Measurements from ENCODE around the gene ZMIZ1. TPM values are rescaled to one million over a fixed set of nuclear protein-coding genes. Genes with fewer than 3 reads are reported as not detected.

Gene ZMIZ1
- polyA plus RNA-seq, 2 of the 4 experiments (the other 2 are of a cell fraction) = 8.1 to 30.3 TPM

GRCh38 chr10:79019441-79020014, 49.2 kb upstream of the ZMIZ1 start:
- 75% methylated on average over 5 of the region's 5 CpGs for WGBS (ENCODE audit: missing lambda C conversion rate)
- CTCF ChIA-PET = interaction anchor here (1.4 kb wide), 2 partner anchors 9 to 973 kb away, joined by 3 read pairs; no protein-coding TSS in a partner anchor

GRCh38 chr10:79020015-79020491, 48.7 kb upstream of the ZMIZ1 start:
- no peak for ATAC-seq
- Histone ChIP-seq H3K4me3 (no peak overlapping the region), H3K27ac (no peak overlapping the region), H3K9me3 (peaks cover 8% of the 10 kb centered on the region; the same call in 1 of the 3 replicates), H3K4me1 (no peaks in the 10 kb centered on the region), H3K4me2 (no peak overlapping the region)
- no peak for DNase-seq (ENCODE audit: low read depth in 1 of 2, low spot score in 1 of 2)
- no peak for TF ChIP-seq JUNB (IDR thresholded peaks at IDR 0.05)
- TF ChIP-seq HOXA7 (CRISPR knock-in tag; IDR thresholded peaks at IDR 0.05) = no peak
- TF ChIP-seq FOSB (CRISPR knock-in tag; IDR thresholded peaks at IDR 0.05) = no peak
- TF ChIP-seq ESRRA (IDR thresholded peaks at IDR 0.05; ENCODE audit: borderline replicate concordance, low read length) = no peak
- no peak for TF ChIP-seq FOXS1 (CRISPR knock-in tag; IDR thresholded peaks at IDR 0.05)
- TF ChIP-seq ZSCAN20 (CRISPR knock-in tag; IDR thresholded peaks at IDR 0.05) = no peak
- no peak for TF ChIP-seq RAD21 (conservative IDR thresholded peaks at IDR 0.05 in 1 of 2, IDR thresholded peaks at IDR 0.05 in 1 of 2)
- no peak for TF ChIP-seq PBX3 (IDR thresholded peaks at IDR 0.05)
- TF ChIP-seq, protein P1, sequence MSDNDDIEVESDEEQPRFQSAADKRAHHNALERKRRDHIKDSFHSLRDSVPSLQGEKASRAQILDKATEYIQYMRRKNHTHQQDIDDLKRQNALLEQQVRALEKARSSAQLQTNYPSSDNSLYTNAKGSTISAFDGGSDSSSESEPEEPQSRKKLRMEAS (IDR thresholded peaks at IDR 0.05) = no peak
- TF ChIP-seq RCOR1 (IDR thresholded peaks at IDR 0.05; ENCODE audit: low read depth, low read length) = no peak
- TF ChIP-seq ZC3H11A (IDR thresholded peaks at IDR 0.05) = no peak
- no peak for TF ChIP-seq SMC3 (IDR thresholded peaks at IDR 0.05)
- TF ChIP-seq BCL3 (IDR thresholded peaks at IDR 0.05) = no peak
- TF ChIP-seq CHD2 (IDR thresholded peaks at IDR 0.05; ENCODE audit: low read length, partially characterized antibody) = no peak
- TF ChIP-seq, protein P2, sequence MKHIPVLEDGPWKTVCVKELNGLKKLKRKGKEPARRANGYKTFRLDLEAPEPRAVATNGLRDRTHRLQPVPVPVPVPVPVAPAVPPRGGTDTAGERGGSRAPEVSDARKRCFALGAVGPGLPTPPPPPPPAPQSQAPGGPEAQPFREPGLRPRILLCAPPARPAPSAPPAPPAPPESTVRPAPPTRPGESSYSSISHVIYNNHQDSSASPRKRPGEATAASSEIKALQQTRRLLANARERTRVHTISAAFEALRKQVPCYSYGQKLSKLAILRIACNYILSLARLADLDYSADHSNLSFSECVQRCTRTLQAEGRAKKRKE (CRISPR knock-in tag; IDR thresholded peaks at IDR 0.05; ENCODE audit: low read depth) = no peak
- TF ChIP-seq ELK1 (IDR thresholded peaks at IDR 0.05; ENCODE audit: low read depth, low read length) = no peak
- no peak for TF ChIP-seq EHF (CRISPR knock-in tag; IDR thresholded peaks at IDR 0.05)
- POLR2A ChIA-PET = no interaction called here
- FAIRE-seq = no peak
- 87% methylated on average over 5 of the region's 5 CpGs for WGBS (ENCODE audit: missing lambda C conversion rate)
- CTCF ChIA-PET = interaction anchor here (1.4 kb wide), 1 partner anchor 8 kb away, joined by 3 read pairs; no protein-coding TSS in a partner anchor

More at GRCh38 chr10:79019441-79020014, 49.2 kb upstream of the ZMIZ1 start:
- TF ChIP-seq POLR2AphosphoS2 (conservative IDR thresholded peaks at IDR 0.05; ENCODE audit: low read length) (no peak), E2F6 (IDR thresholded peaks at IDR 0.05; ENCODE audit: borderline replicate concordance, low read depth) (no peak), CHD2 (IDR thresholded peaks at IDR 0.05; ENCODE audit: low read length, partially characterized antibody) (no peak)
- POLR2A ChIA-PET = no interaction called here
- Histone ChIP-seq H3K4me2 (no peak overlapping the region), H3K27ac (no peak overlapping the region), H3K9me3 (peaks cover 8% of the 10 kb centered on the region; the same call in 1 of the 3 replicates), H3K4me3 (no peak overlapping the region), H3K4me1 (no peaks in the 10 kb centered on the region)
- no peak for FAIRE-seq
- no peak for DNase-seq (ENCODE audit: low read depth in 1 of 2, low spot score in 1 of 2)
- ATAC-seq = no peak
